Inflammatory macrophage treated with lipopolysaccharide for 1 hour (primary cell): ENCODE measurements around the gene LONRF2.
"Not testable (repeated sequence)": the region's sequence is repeated elsewhere in the genome, so short reads cannot be mapped to it uniquely, and the experiment has no call there.

Source experiments
- DNase-seq, 2 donors: peaks; one replicate each; pipeline ENCODE4 v3.0.0-alpha.2; 2020 to 2022

Gene LONRF2

DNA sequence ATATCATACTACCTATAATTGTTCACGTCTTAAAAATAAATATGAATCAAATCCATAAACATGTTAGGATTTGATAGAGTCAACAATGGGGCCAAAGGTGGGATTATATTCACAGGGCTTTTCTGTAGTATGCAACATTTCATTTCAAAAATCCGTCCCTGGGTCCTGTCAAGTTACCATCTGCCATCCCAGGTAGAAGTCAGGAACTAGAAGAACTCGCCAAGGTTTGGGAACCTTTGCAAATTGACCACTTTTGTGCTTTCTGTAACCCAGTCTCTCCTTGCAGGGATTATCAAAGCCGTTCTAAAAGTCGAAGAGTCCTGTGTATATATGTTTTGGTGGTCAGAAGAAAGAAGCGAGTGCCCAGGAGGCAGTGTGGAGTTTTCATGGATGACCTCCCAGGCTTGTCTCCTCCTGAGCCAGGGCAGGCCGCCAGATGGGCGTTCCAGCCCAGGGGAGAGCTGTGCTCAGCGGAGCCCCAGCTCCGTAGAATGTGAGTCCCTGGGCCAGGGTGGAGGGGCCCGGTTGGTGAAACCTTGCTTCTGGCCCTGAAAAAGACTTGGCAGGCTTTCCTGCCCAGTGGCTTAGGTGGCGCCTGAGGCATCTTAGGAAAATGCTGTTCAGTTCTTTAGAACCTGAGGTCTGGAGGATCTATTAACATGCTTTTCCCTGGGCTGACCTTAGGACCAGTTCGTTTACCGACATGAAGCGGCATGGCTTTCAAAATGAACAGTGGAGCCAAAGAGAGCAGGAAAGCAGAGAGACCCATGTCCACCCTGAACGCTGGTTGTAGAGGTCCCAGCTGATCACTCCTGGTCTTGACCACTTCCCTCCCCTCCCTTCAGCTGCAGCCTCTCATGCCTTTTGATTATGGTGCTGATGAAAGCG, 69.2 kb downstream of the LONRF2 start:
- no peak for DNase-seq

DNA sequence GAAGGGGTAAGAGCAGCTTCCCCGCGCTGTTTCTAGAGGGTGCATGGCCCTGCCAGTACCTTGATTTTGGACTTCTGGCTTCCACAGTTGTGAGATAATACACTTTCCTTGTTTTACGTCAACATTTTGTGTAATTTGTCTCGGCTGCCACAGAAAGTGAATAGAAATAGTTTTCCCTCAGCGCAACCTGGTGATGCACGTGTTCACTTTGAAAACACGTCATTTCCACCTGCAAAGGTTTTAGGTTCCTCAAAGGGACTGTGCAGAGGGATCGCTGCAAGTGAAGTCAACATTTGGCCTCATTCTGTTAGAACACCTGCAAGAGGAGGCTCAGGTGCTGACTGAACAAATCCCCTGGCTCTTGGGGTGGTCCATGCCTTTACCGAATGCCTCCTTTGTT, 71.7 kb downstream of the LONRF2 start:
- no peak for DNase-seq

DNA sequence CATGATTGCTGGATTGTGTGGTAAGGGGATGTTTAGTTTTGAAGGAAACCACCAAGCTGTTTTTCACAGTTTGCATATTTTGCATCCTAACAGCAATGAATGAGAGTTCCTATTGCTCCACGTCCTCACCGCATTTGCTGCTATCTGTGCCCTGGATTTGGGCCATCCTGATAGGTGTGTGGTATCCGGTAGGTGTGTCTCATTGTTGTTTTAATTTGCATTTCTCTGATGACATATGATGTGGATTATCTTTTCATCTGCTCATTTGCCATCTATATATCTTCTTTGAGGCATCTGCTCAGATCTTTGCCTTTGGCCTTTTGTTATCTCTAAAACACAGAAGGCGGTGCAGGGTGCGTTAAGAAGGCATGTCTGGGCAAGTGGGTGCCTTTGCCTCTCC, 73.3 kb downstream of the LONRF2 start:
- no peak for DNase-seq

DNA sequence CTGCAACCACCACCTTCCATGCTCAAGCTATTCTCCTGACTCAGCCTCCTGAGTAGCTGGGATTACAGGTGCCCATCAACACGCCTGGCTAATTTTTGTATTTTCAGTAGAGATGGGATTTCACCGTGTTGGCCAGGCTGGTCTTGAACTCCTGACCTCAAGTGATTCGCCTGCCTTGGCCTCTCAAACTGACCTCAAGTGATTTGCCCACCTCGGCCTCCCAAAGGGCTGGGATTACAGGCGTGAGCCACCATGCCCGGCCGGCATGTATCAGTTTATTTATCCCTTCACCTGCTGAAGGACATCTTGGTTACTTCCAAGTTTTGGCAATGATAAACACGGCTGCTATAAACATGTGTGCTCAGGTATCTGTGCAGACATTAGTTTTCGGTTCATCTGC, 73.7 kb downstream of the LONRF2 start:
- not testable (repeated sequence) for DNase-seq

DNA sequence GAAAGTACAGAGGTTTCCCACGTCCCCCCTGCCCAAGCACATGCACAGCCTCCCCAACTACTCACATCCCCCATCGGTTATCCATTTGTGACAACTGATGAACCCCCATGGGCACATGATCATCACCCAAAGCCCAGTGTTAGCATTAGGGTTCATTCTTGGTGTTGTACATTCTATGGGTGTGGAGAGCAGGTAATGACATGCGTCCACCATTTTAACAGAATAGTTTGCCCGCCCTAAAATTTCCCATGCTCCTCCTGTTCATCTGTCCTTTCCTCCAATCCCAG, 74.3 kb downstream of the LONRF2 start:
- DNase-seq, result no peak

DNA sequence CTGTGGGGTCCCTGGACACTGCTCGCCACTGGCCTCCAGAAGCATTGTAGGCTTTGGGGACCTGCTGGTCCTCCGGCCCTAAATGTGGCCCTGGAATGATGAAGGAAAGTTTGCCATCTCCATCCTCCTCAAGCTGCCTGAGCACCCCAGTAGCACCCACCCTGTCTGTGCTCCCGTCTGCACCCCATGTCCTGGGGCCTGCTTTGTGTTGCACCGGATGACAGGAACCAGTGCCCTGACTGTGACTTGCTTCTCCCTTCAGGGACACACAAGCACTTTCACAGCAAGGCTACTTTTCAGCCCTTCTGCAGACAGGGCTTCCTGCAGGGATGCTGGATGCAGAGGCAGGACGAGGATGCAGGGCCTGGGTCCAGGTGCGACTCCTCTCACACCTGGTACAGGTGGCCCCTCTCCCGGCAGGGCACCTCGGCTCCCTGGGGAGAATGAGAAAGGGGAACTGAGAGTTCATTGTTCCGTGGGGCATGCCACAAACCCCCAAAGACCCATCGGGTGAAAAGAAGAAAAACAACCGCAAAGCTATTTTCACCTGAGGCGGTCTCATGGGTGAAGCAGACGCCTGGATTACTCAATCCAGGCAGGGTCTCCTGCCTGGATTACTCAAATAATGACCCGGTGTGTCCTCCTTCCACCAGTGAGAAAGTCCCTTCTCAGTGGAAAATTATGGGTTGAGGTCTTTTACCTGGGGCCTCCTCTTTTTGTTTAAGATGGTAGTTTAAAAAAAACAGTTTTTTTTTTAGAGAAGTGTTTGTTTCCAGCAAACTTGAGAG, 74.9 kb downstream of the LONRF2 start:
- no peak for DNase-seq

DNA sequence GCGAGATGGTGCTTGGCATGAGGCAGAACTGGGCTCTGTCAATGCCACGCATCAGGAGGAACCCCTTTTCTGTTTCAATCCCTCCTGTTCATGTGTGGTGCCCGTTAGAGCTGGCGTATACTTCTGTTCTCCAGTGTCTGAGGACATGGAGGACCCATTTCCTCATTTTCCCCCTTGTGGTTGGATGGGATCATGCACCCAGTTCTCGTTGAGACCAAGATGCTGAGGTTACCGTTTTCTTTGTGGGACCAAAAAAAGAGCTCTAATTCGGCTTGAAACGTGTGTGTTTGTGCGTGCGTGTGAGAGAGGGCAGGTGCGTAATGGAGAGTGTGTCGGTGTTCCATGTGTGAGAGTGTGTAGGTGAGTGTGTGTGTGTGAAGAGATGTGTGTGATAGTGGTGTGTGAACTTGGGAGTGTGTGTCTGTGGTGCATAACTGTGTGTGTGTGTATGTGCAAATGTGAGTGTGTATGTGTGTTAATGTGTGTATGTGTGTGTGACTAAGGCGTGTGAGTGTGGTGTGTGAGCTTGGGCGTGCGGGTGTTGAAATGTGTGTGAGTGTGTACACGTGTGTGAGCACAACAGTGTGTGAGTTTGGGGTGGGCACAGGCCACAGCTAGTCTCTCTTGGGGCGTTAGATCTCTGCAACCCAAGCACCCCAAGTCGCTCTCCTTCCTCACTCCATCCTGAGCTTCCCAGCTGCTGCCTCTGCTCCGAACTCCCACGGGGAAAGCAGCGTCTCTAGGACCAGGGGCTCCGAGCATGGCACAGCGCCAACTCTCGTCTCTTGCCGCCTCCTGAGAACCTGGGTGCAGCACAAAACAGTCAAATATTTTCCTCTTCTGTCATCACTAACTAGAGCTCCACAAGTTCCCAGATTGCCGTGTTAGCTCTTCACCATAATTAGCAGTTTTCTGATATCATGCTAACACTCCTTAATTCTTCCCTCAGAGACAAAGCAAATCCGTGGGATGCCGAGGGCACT, 75.8 kb downstream of the LONRF2 start:
- DNase-seq, result peak; percentile 58 to 87

DNA sequence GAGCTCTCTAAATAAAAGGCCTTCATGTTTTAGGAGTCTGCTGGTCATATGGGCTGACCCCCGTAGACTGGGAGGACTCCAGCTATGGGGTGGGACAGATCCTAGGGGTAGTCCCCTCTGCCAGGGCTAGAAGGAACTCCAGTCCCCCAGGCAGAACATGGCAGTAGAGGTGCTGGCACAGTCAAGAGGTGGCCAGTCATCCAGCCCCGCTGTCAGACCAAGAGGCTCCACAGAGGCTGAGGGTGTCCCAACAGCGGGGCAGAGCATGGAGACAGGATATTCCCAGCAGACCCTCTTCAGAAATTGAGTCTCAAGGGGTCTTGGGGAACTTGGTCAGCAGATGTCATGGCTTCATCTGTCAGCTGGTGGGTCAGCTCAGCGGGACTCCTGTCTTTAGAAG, 76.6 kb downstream of the LONRF2 start:
- DNase-seq, result no peak

DNA sequence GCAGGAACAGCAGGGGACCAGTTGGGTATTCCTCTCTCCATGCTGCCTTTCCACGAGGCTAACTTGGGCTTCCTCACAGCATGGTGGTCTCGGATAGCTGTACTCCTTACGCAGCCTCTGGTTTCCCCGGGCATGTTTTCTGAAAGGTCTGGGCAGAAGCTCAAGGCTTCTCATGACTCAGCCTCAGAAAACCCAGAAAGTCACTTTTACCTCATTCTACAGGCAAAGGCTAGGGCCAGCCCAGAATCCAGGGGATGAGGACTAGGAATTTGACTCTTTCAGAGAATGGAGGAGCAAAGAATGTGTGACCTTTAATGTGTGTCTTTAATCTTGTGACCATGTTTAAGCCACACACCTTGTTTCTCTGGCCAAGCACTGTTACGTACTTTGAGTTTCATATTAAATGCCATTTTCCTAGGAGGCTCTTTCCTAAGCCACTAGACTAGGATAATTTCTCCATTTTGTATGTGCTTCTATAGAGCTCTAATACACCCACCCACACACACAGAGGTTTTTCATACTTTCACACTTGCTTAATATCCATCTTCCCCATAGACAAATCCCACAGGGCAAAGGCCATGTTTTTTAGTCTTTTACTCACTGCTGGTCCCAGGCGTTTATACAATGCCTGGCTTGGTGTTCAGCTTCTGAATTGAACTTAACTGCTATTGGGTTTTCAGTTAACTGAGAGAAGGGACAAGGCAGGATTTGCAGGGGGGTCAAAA, 77.3 kb downstream of the LONRF2 start:
- DNase-seq, result peak; percentile 68 to 75

DNA sequence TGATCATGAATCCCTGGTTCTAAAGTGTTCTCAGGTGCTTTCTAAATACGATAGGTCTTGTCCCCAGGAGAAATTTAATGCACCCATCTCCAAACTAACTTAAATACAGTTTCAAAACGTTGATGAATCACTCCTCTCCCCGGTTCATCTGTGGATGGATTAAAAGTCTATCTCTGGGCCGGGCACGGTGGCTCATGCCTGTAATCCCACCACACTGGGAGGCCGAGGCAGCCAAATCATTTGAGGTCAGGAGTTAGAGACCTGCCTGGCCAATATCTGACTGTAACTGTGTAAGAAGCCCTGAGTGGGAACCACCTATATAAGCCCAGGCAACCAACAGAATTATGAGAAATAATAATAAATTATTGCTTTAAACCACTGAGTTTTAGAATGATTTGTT, 78.7 kb downstream of the LONRF2 start:
- no peak for DNase-seq

DNA sequence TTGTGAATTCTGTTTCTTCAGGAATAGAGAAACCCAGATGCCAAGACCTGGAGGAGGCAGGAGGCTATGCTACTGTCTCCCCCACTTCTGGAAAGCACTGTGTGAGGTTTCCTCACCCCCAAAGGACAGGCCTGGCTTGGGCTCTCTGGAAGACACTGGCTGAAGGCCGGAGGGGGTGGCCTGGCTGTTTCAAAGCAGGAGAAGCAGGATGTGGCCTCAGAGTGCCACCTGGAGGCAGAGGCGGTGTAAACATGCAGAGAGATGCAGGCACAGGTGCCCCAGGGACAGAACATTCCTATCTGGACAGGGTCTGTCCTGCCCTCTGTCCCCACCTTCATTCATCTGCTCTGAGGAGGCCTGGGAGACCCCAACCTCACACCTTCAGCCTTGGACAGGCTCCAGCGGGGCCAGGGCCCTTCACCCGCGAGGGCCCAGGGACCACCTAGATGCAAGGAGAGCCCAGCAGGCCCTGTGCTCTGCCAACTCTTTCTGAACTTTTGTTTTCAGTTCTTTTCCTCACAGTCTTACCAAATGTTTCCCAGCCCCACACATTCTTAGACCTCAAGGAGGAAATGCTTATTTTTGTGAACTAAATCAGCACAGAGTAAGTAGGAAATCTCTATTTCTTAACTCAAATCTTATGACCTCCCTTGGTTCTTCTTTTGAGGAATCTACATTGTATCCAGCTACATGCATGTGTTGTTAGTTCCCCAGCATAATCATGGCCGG, 79.2 kb downstream of the LONRF2 start:
- peak; percentile 70 to 88 for DNase-seq

DNA sequence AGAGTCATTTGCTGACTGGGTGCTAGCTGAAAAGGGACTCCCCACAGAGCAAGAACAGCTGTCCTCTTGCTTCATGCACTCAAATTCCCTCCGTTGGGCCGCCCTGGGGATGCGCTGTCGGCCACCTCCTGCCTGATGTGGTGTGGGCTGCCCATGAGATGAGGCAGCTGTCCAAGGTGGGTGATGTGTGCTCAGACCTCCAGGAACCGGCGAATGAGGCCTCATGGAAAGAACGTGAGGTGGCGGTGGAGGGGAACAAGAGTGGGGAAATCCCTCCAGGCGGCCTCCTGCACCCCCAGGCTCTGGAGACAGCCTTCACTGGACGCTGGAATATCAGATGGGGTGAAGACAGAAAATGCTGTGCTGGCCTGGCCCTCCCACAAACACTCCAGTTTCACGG, 79.8 kb downstream of the LONRF2 start:
- DNase-seq, result no peak

DNA sequence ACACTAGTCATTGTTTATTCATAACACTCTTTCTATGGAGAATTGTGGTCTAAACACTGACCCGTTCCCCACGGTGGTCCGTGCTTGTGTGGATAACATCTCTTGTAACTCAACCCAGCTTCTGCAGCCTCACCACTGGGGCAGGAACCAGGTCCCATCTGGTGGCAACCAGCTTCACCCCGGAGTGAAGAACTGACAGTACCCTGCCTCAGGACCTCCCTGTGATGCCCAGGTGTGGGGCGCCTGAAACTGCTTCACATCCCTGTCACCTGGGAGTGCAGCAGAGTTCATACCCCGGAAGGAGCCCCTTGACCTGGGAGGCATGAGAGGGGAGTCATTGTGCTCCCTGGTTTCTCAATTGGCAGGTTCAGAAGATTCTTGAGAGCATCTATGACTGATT, 81.1 kb downstream of the LONRF2 start:
- no peak for DNase-seq

DNA sequence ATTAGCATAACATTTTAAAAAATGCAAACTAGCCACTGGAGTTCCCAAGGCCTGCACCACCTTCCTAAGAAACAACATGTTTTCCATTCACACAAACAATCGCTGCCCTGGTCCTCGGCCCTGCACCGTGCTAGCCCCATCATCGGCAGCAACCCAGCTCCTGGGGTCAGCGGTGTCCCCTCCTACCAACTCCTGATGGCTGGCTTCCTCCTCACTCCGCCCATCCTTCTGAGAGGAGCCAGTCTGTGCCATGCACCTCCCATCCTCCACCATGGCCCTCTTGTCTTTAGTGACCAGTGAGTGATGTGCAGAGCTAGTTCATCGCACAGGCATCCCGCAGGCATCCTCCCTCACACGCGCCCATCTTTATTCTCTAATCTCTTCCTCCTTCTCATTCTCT, 81.9 kb downstream of the LONRF2 start:
- no peak for DNase-seq

DNA sequence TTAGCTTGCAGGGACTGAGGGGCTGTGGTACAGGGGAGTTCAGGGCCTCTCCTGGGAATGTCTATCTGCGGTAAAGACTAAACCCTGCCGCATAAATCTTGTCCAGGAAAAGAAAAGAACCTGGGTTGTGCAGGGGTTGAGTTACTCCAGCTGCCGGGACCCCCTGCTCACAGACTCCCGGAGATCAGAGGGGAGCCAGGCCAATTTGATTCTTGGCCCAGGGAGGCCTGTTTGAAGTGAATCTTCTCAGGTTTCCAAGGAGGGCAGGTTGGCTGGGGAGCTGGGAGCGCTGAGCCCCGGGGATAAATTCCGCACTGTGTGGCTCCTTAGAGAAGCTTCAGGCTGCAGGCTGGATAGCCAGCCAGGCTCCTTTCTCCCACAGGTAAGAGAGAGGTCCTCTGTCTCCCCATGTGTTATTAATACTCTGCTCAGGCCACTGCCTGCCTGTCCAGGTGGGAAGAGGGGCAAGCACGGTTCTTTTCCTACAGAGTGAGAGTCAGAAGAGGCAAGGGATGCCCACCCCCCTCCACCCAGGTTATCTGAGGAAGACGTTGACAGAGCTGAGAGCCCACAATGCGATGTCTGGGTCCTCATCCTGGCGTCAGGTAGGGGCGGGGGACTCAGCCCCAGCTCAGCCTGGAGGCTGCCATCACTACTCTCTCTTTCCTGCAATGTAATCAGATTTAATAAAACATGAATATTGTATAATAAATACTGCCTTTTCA, 82.7 kb downstream of the LONRF2 start:
- no peak for DNase-seq

DNA sequence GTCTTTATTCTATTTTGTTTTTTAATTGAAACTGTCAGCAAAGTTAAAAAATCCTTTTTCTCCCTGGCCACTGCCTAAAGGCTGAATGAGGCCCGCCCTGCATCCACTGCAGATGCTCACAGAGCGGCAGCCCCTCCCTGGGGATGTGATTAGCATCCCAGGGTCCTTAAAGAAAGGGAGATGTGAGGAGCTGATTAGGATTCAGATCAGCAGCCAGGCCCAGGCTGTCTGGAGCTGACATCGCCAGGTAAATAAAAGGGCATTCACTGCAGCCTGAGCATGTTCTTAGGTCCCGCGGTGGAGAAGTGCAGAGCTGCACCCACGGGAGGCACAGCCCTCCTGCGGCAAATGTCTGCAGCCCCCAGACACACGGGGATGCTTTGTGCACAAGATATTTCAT, 83.8 kb downstream of the LONRF2 start:
- no peak for DNase-seq

DNA sequence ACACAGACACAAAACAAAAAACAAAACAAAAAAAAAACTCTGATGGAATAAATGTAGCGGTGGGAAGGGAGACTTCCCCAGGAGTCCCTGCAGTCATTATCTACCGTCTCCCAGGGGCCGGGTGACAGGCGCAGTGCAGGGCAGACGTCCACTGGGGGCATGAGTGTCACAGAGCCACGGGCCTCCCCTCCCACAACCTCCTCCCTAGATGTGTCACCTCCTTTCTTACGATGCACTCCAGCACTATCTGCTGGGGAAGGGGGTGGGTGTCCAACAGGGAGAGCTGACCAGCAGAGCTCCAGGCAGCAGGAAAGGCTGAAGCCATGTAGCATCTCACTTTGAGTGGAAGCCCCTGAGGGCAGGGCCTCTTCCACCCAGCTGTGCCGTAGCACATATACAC, 84.5 kb downstream of the LONRF2 start:
- DNase-seq, result peak in 1 of 2 donors; percentile 5

DNA sequence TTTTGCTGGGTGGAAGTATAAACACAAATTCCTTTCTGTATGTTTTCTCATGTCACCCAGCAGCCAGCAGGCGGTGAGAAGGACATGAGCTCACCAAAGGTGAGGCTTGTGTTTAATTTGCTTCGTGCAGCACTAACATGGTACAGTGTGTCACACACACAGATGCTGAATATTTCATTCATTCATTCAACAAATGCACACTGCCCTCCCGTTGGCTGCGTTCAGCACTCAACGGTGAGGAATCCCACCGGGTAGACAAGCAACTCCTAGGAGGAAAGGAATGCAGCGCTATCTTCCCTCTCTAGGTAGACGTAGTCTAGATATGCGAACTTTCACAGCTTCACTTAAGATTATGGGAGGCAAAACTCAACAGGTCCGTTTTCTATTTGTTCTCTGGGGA, 85.1 kb downstream of the LONRF2 start:
- DNase-seq, result no peak

DNA sequence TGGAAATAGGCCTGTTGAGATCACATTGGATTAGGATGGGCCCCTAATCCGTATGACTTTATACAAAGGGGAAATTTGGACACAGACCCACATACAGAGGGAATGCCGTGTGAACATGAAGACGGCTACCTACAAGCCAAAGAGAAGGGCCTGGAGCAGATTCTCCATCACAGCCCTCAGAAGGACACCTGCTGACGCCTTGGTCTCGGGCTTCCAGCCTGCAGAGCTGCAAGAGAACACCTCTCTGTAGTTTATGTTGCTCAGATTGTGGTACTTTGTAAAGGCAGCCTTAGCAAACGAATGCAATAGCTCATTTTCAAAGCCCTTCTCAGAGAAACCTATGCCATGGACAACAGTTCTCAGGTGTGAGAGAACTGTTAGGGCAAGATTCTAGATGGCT, 86.1 kb downstream of the LONRF2 start:
- no peak for DNase-seq

DNA sequence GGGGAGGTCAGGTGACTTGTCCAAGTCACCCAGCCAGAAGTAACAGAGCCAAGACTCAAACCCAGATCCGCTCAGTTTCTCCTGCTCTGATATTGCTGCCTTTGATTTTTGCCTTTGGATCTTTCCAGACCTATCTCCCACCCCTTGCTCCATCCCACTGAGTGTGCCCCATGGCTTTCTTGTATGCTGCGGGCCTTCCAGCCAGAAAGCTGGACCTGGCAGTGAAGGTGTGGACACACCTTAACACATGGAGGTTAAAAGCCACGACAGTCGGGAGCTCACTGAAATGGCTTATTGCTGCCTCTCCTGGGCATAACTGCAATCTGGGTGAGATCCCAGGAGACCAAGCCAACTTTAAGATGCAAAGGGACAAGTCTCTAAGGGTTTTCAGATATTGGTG, 86.7 kb downstream of the LONRF2 start:
- DNase-seq, result no peak

DNA sequence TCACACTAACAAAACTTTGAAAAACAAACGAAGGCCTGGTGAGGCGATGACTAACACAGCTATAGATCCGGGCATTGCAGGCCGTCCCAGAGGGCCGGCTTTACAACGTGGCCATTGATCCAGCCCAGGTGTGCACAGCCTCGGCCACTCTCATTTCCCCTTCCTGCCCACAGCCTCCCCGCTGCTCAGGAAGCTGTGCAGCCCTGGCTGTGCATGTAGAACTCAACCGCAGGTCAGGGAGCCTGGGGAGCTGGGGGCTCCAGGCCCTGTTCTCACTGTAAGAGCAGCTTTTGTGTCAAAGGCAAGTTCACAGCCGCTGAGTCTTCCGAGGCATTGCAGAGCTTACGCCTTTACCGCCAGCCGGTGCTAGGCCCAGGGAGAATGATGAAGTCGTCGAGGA, 87.2 kb downstream of the LONRF2 start:
- DNase-seq, result no peak
